ENCODE data around the gene GLTP. TPM values are rescaled to one million over a fixed set of nuclear protein-coding genes. Genes with fewer than 3 reads are reported as not detected.

GLTP gene
- total and polyA plus RNA-seq, 2 of the 13 experiments (the other 11 are each of a cell fraction or from before 2014, with no cell fraction given), result 10.7 to 12.9 TPM

DNA sequence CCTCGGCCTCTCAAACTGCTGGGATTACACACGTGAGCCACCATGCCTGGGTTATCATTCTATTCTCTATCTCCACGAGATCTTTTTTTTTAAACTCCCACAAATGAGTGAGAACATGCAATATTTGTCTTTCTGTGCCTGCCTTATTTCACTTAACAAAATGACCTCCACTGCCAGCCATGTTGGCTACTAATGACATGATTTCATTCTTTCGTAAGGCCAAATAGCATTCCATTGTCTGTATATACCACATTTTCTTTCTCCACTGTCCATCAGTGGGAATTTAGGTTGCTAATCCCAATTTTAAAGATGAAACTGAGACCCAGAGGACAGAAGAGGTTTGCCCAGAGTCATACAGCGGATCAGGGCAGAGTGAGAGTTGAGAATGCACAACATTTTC is 36.2 kb downstream of the GLTP start:
- intact Hi-C loops (cut with micrococcal nuclease; ENCODE audit: unreplicated experiment), result no loop called here
- 13% methylated on average over 5 of the region's 5 CpGs for WGBS (ENCODE audit: low lambda C conversion rate)
- peak; percentile 44 for DNase-seq (ENCODE audit: low spot score)
- no peak overlapping the region for H3K4me3 ChIP-seq (replicated peaks in 1 of 3; ENCODE audit: insufficient read depth in 1 of 3, low read depth in 2 of 3, low read length in 3 of 3)
- H2AFZ ChIP-seq (ENCODE audit: low read length), result peak overlapping the region; percentile 68
- ChIA-PET CTCF (ENCODE audit: low intra/inter-chr PET ratio, low total read pairs) (interaction anchor here (3.1 kb wide), 1 partner anchor 40 kb away, joined by 61 read pairs; no protein-coding TSS in a partner anchor), POLR2A (no interaction called here)
- H3K9me3 ChIP-seq (ENCODE audit: low read length), result no peaks in the 10 kb centered on the region
- no peak overlapping the region for H3K27ac ChIP-seq (ENCODE audit: extremely low read length, insufficient read depth, low read length)
- H3K4me2 ChIP-seq (ENCODE audit: low read depth, low read length), result peak overlapping the region; percentile 44
- peaks cover 54% of the 10 kb centered on the region for H3K4me1 ChIP-seq (ENCODE audit: insufficient read depth, low read length)
- in situ Hi-C loops (cut with HindIII; ENCODE audit: extremely low pct_ligation_motif_present, low pct_unique_long_range_greater_than_20kb), result loop anchor here (5.0 kb wide), 1 partner anchor 42 kb away; no protein-coding TSS in a partner anchor
- no peaks in the 10 kb centered on the region for H4K20me1 ChIP-seq (ENCODE audit: insufficient read depth, low read length)
- BruUV-seq (replicated peaks), result no TSS peak
- ATAC-seq, result no peak
- H3K79me2 ChIP-seq (ENCODE audit: insufficient read depth, low read length), result no peaks in the 10 kb centered on the region
- no peaks in the 10 kb centered on the region for H3K36me3 ChIP-seq (replicated peaks in 1 of 2; ENCODE audit: control insufficient read depth in 1 of 2, insufficient read depth in 2 of 2, low read length in 2 of 2)
- no peaks in the 10 kb centered on the region for H3K27me3 ChIP-seq (ENCODE audit: control insufficient read depth in 1 of 2, insufficient read depth in 2 of 2, low read length in 2 of 2)
- no peak for FAIRE-seq
- no peak overlapping the region for H3K9ac ChIP-seq (ENCODE audit: insufficient read depth, low read depth, low read length)
- TF ChIP-seq, protein P1, sequence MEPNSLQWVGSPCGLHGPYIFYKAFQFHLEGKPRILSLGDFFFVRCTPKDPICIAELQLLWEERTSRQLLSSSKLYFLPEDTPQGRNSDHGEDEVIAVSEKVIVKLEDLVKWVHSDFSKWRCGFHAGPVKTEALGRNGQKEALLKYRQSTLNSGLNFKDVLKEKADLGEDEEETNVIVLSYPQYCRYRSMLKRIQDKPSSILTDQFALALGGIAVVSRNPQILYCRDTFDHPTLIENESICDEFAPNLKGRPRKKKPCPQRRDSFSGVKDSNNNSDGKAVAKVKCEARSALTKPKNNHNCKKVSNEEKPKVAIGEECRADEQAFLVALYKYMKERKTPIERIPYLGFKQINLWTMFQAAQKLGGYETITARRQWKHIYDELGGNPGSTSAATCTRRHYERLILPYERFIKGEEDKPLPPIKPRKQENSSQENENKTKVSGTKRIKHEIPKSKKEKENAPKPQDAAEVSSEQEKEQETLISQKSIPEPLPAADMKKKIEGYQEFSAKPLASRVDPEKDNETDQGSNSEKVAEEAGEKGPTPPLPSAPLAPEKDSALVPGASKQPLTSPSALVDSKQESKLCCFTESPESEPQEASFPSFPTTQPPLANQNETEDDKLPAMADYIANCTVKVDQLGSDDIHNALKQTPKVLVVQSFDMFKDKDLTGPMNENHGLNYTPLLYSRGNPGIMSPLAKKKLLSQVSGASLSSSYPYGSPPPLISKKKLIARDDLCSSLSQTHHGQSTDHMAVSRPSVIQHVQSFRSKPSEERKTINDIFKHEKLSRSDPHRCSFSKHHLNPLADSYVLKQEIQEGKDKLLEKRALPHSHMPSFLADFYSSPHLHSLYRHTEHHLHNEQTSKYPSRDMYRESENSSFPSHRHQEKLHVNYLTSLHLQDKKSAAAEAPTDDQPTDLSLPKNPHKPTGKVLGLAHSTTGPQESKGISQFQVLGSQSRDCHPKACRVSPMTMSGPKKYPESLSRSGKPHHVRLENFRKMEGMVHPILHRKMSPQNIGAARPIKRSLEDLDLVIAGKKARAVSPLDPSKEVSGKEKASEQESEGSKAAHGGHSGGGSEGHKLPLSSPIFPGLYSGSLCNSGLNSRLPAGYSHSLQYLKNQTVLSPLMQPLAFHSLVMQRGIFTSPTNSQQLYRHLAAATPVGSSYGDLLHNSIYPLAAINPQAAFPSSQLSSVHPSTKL (CRISPR knock-in tag; IDR thresholded peaks at IDR 0.05), result no peak
- TF ChIP-seq, protein P2, sequence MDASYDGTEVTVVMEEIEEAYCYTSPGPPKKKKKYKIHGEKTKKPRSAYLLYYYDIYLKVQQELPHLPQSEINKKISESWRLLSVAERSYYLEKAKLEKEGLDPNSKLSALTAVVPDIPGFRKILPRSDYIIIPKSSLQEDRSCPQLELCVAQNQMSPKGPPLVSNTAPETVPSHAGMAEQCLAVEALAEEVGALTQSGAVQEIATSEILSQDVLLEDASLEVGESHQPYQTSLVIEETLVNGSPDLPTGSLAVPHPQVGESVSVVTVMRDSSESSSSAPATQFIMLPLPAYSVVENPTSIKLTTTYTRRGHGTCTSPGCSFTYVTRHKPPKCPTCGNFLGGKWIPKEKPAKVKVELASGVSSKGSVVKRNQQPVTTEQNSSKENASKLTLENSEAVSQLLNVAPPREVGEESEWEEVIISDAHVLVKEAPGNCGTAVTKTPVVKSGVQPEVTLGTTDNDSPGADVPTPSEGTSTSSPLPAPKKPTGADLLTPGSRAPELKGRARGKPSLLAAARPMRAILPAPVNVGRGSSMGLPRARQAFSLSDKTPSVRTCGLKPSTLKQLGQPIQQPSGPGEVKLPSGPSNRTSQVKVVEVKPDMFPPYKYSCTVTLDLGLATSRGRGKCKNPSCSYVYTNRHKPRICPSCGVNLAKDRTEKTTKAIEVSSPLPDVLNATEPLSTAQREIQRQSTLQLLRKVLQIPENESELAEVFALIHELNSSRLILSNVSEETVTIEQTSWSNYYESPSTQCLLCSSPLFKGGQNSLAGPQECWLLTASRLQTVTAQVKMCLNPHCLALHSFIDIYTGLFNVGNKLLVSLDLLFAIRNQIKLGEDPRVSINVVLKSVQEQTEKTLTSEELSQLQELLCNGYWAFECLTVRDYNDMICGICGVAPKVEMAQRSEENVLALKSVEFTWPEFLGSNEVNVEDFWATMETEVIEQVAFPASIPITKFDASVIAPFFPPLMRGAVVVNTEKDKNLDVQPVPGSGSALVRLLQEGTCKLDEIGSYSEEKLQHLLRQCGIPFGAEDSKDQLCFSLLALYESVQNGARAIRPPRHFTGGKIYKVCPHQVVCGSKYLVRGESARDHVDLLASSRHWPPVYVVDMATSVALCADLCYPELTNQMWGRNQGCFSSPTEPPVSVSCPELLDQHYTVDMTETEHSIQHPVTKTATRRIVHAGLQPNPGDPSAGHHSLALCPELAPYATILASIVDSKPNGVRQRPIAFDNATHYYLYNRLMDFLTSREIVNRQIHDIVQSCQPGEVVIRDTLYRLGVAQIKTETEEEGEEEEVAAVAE (CRISPR knock-in tag; IDR thresholded peaks at IDR 0.05; ENCODE audit: borderline replicate concordance), result no peak
- TF ChIP-seq ZNF720 (CRISPR knock-in tag; IDR thresholded peaks at IDR 0.05) (no peak), ZNF781 (CRISPR knock-in tag; IDR thresholded peaks at IDR 0.05; ENCODE audit: borderline replicate concordance, not compliant biosample characterization) (no peak), SNRNP70 (IDR thresholded peaks at IDR 0.05; ENCODE audit: low read depth, low read length) (no peak), CTCF (CRISPR knock-in tag; IDR thresholded peaks at IDR 0.05) (no peak), ZNF142 (CRISPR knock-in tag; IDR thresholded peaks at IDR 0.05) (no peak)
